ENCODE results near the gene C2CD2. TPM values are rescaled to one million over a fixed set of nuclear protein-coding genes. Genes with fewer than 3 reads are reported as not detected.

Gene C2CD2
- total RNA-seq, 5 donors from 2014 or later (not counting 1 experiment from before 2014, with no cell fraction given), result 7.7 to 15.0 (median 9.5) TPM

GRCh38 chr21:41836166-41837015 is 117.4 kb downstream of the C2CD2 start:
- WGBS (ENCODE audit: insufficient coverage), result 93% methylated on average over 25 of the region's 32 CpGs
- H3K36me3 Mint-ChIP-seq, result peaks cover 49% of the 10 kb centered on the region
- no peaks in the 10 kb centered on the region for H3K27me3 Mint-ChIP-seq
- no peak for ATAC-seq (replicated peaks in 1 of 4)
- no peaks in the 10 kb centered on the region for H3K4me1 Mint-ChIP-seq
- Histone ChIP-seq H3K27ac (ENCODE audit: low read length) (no peak overlapping the region), H3K4me3 (ENCODE audit: control insufficient read depth in 1 of 2, extremely low read depth in 1 of 2, low read length in 1 of 2) (no peak overlapping the region), H3K9me3 (peaks cover 3% of the 10 kb centered on the region), H3K4me1 (ENCODE audit: control insufficient read depth in 1 of 2, extremely low read depth in 1 of 2, insufficient read depth in 2 of 2, low read length in 2 of 2) (no peaks in the 10 kb centered on the region), H3K36me3 (ENCODE audit: control insufficient read depth in 2 of 2, extremely low read depth in 1 of 2, insufficient read depth in 1 of 2, low read length in 1 of 2) (peaks cover 27 to 51% of the 10 kb centered on the region in 2 donors), H3K27me3 (replicated peaks in 1 of 2; ENCODE audit: control insufficient read depth in 2 of 2, extremely low read depth in 1 of 2, insufficient read depth in 2 of 2, low read length in 1 of 2) (no peaks in the 10 kb centered on the region)
- H3K4me3 Mint-ChIP-seq, result no peak overlapping the region
- H3K9me3 Mint-ChIP-seq, result peaks cover 7 to 8% (median 7%) of the 10 kb centered on the region in 3 donors
- no peak overlapping the region for H3K27ac Mint-ChIP-seq
- ChIA-PET POLR2A (no interaction called here), CTCF (interaction anchor here in 1 of 2 donors (0.8 kb wide), 1 partner anchor 21 kb away, joined by 3 read pairs; no protein-coding TSS in a partner anchor)
- DNase-seq, result no peak

- H3K36me3 ChIP-seq (ENCODE audit: control insufficient read depth in 2 of 2, extremely low read depth in 1 of 2, insufficient read depth in 1 of 2, low read length in 1 of 2), result peaks cover 27 to 51% of the 10 kb centered on the region in 2 donors
- no peaks in the 10 kb centered on the region for H3K4me1 ChIP-seq (ENCODE audit: control insufficient read depth in 1 of 2, extremely low read depth in 1 of 2, insufficient read depth in 2 of 2, low read length in 2 of 2)
- WGBS (ENCODE audit: insufficient coverage), result 93% methylated on average over 5 of the region's 10 CpGs
- H3K27me3 Mint-ChIP-seq, result no peaks in the 10 kb centered on the region
- H3K27ac Mint-ChIP-seq, result no peak overlapping the region
- no peaks in the 10 kb centered on the region for H3K27me3 ChIP-seq (replicated peaks in 1 of 2; ENCODE audit: control insufficient read depth in 2 of 2, extremely low read depth in 1 of 2, insufficient read depth in 2 of 2, low read length in 1 of 2)
- H3K9me3 Mint-ChIP-seq, result peaks cover under 1 to 1% (median under 1%) of the 10 kb centered on the region in 3 donors
- no peak overlapping the region for H3K4me3 Mint-ChIP-seq
- ChIA-PET CTCF (no interaction called here), POLR2A (no interaction called here)
- H3K9me3 ChIP-seq, result no peaks in the 10 kb centered on the region
- H3K4me3 ChIP-seq (ENCODE audit: control insufficient read depth in 1 of 2, extremely low read depth in 1 of 2, low read length in 1 of 2), result no peak overlapping the region
- peaks cover 42% of the 10 kb centered on the region for H3K36me3 Mint-ChIP-seq
- H3K27ac ChIP-seq (ENCODE audit: low read length), result no peak overlapping the region
- ATAC-seq (replicated peaks in 1 of 4), result no peak
- no peaks in the 10 kb centered on the region for H3K4me1 Mint-ChIP-seq
- DNase-seq, result no peak
Observed at GRCh38 chr21:41835711-41836154, 118.1 kb downstream of the C2CD2 start.

Other genes with a start within 250 kb of the C2CD2 start
- gene RIPK4, start 187.0 kb downstream of the C2CD2 start, total RNA-seq, result 1 to 10 TPM in 2 of 5 donors, under 1 TPM in 3; 0.30 to 2.1 (median 0.63) TPM
- 10 to 100 TPM; 17.8 to 22.0 (median 20.7) TPM for gene PRDM15, start 74.7 kb downstream of the C2CD2 start, total RNA-seq
- 100 to 1,000 TPM in 2 of 5 donors, 10 to 100 TPM in 3; 17.6 to 119 (median 25.9) TPM for gene ZBTB21, start 56.3 kb upstream of the C2CD2 start, total RNA-seq
- under 1 TPM; 0.16 to 0.99 (median 0.82) TPM for gene UMODL1, start 117.3 kb upstream of the C2CD2 start, total RNA-seq

Data from T-cell (primary cell).